Lung (tissue), 12 donors: Measurements from ENCODE around the gene PPM1N. TPM values are rescaled to one million over a fixed set of nuclear protein-coding genes. Genes with fewer than 3 reads are reported as not detected.

Experiments
- ATAC-seq: fragments of 200-7000 bp; cut with Tn5 transposase; one replicate; pipeline ENCODE4 v1.9.1; 2020; ENCODE audit warnings: moderate number of reproducible peaks; ENCODE audit not compliant: insufficient read depth, low FRiP score
- DNase-seq, 3 donors: peaks; one replicate each; pipeline ENCODE4 v3.0.0-alpha.2; 2013 to 2017
- H3K27ac ChIP-seq, 2 donors: one replicate each; pipeline ENCODE4 v1.5.1; 2013; ENCODE audit warnings: mild to moderate bottlenecking in 2 of 2, moderate library complexity in 2 of 2, control low read depth in 1 of 2, inconsistent platforms in 1 of 2, low read depth in 1 of 2, low read length in 1 of 2
- H3K27me3 ChIP-seq, 3 donors: one replicate each; pipeline ENCODE4 v1.5.1; 2013; ENCODE audit warnings: low read length in 2 of 3; ENCODE audit not compliant: control insufficient read depth in 3 of 3, insufficient read depth in 3 of 3
- H3K36me3 ChIP-seq, 4 donors: one replicate each; pipeline ENCODE4 v1.5.1; 2013; ENCODE audit warnings: low read length in 4 of 4, mild to moderate bottlenecking in 1 of 4, moderate library complexity in 1 of 4; ENCODE audit not compliant: control insufficient read depth in 4 of 4, insufficient read depth in 4 of 4
- H3K4me1 ChIP-seq, 5 donors: one replicate each; pipeline ENCODE4 v1.5.1; 2013; ENCODE audit warnings: low read length in 5 of 5, mild to moderate bottlenecking in 2 of 5, moderate library complexity in 1 of 5; ENCODE audit not compliant: control insufficient read depth in 5 of 5, insufficient read depth in 5 of 5
- H3K4me3 ChIP-seq: one replicate; pipeline ENCODE4 v1.5.1; 2013; ENCODE audit warnings: mild to moderate bottlenecking, control low read depth, moderate library complexity
- H3K9ac ChIP-seq, 2 donors: one replicate each; pipeline ENCODE4 v1.5.1; 2013; ENCODE audit warnings: low read length in 2 of 2, control low read depth in 1 of 2; ENCODE audit not compliant: insufficient read depth in 1 of 2
- H3K9me3 ChIP-seq, 4 donors: one replicate each; pipeline ENCODE4 v1.5.1; 2013; ENCODE audit warnings: low read length in 3 of 4, mild to moderate bottlenecking in 1 of 4, moderate library complexity in 1 of 4; ENCODE audit not compliant: control insufficient read depth in 4 of 4, insufficient read depth in 3 of 4
- CTCF ChIP-seq: IDR thresholded peaks from 2 replicates; pipeline ENCODE4 v1.5.1; 2012; ENCODE audit warnings: mild to moderate bottlenecking; ENCODE audit errors: control extremely low read depth, extremely low read depth
- WGBS, 2 donors: extraction: QIAGEN DNeasy Blood & Tissue Kit; methylation state at CpG; one replicate each; pipeline ENCODE4 v1.1.7; 2013; 5-methylcytosine and 5-hydroxymethylcytosine counted together
- polyA plus RNA-seq, 2 donors: library from polyadenylated mRNA; stranded (reverse); fragments of 200-250 nt; gene quantifications; one replicate each; pipeline ENCODE4 v1.2.1, GENCODE V29; 2013
- total RNA-seq, 2 donors: library from RNA; depleted of rRNA in 1 of 2; stranded (reverse); fragments of >200 nt in 1 of 2; gene quantifications; one replicate each; pipeline ENCODE4 v1.2.1, GENCODE V29; 2014 to 2021
- donor health status: control.
- donor health status: control.
- donor health status: Bipolar disorder and iron deficiency.
- donor health status: healthy.
- donor health status: DM: yes; HTN: yes; CAD: no.

Gene PPM1N
- total and polyA plus RNA-seq, 4 donors: 0.37 to 8.1 (median 1.6) TPM

DNA sequence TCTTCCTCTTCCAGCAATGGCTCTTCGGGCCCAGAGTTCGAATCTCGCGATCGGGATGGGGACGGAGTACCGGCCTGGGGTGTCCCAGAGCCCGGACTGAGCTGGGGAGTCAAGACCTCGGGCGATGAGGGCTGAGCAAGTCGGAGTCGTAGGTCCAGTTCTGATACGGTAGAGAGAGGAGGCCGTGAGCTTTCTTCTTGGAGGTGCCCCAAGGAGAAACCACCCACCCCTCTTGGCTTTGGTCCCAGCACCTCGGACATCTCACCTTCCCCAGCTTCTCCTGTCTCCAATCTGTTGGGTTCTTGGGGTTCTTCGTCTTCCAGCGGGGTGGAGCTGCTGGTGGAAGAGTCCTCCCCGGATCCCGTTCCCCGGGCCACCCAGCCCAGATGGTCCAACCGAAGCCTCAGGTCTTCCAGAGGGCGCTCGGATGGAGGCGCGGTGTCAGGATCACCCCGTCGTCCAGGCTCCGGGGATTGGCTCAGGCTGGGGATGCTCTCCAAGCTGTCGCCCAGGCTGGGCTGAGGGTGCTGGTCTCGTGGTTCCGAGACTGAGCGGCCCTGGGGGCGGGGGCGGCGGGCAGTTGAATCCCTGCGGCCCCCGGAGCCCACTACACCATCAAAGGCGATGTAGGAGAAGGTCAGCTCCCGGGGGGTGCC lies 3.9 kb upstream of the PPM1N start:
- peaks cover 0 to 13% (median 12%) of the 10 kb centered on the region in 3 donors for H3K27me3 ChIP-seq
- no peak for ATAC-seq
- no peak for DNase-seq
- H3K9me3 ChIP-seq: no peaks in the 10 kb centered on the region
- TF ChIP-seq CTCF: no peak
- no peaks in the 10 kb centered on the region for H3K36me3 ChIP-seq
- peaks cover 3 to 20% (median 10%) of the 10 kb centered on the region in 5 donors for H3K4me1 ChIP-seq
- H3K4me3 ChIP-seq: no peak overlapping the region
- H3K27ac ChIP-seq: no peak overlapping the region
- H3K9ac ChIP-seq: no peak overlapping the region
- WGBS, 2 donors: 95 to 96% methylated on average over 39 of the region's 39 CpGs

DNA sequence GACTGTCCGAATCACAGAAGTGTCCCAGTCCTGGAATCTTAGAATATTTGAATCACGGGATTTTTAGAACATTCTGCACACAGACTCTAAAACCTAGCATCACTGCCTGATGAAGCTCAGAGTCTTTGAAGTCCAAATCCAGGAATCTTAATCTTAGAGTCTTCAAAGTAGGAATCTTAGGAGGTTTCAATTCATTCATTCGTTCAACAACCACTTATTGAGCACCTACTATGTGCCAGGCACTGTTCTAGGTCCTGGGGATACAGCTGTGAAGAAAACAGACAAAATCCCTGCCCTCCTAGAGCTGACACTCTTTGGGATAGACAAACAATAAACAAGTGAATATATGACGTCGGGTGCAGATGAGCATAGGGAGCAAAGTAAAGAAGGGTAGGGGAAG lies 3.1 kb upstream of the PPM1N start:
- TF ChIP-seq CTCF: no peak
- ATAC-seq: no peak
- Histone ChIP-seq H3K36me3 (no peaks in the 10 kb centered on the region), H3K27ac (no peak overlapping the region), H3K4me1 (peaks cover 3 to 20% (median 10%) of the 10 kb centered on the region in 5 donors), H3K9ac (no peak overlapping the region), H3K4me3 (no peak overlapping the region), H3K9me3 (no peaks in the 10 kb centered on the region), H3K27me3 (peaks cover 0 to 20% (median 18%) of the 10 kb centered on the region in 3 donors)
- no peak for DNase-seq
- 86 to 95% methylated on average over 5 of the region's 5 CpGs for WGBS, 2 donors

- peaks cover 3 to 20% (median 10%) of the 10 kb centered on the region in 5 donors for H3K4me1 ChIP-seq
- no peaks in the 10 kb centered on the region for H3K9me3 ChIP-seq
- no peak for TF ChIP-seq CTCF
- 1% methylated on average over 31 to 54 of the region's 54 CpGs for WGBS, 2 donors
- H3K27me3 ChIP-seq: peaks cover 0 to 28% (median 24%) of the 10 kb centered on the region in 3 donors
- ATAC-seq (no peak), DNase-seq (peak; percentile 50 to 67 (median 57))
- no peak overlapping the region for H3K9ac ChIP-seq
- no peaks in the 10 kb centered on the region for H3K36me3 ChIP-seq
- peak overlapping the region in 1 of 2 donors; percentile 18 for H3K27ac ChIP-seq
- H3K4me3 ChIP-seq: peak overlapping the region; percentile 45
These were observed 1.8 kb upstream of the PPM1N start for GRCh38 chr19:45496349-45496953.
